GM23338 (cell line): ENCODE data around the gene STAT3. TPM values are rescaled to one million over a fixed set of nuclear protein-coding genes. Genes with fewer than 3 reads are reported as not detected.
A peak's percentile ranks its signal among the peaks of the same experiment; 100 is the strongest.

Source experiments
- ATAC-seq: fragments of 200-7000 bp; cut with Tn5 transposase; 3 replicates; pipeline ENCODE4 v1.9.1; 2020
- DNase-seq: peaks from one replicate; pipeline ENCODE4 v3.0.0-alpha.2; 2015; ENCODE audit warnings: low spot score
- H2AFZ ChIP-seq: fragments of 200-600 bp; sonication (generic); 2 replicates; pipeline ENCODE4 v1.8.0; 2016; ENCODE audit warnings: antibody characterized with exemption, mild to moderate bottlenecking, moderate library complexity
- H3F3A ChIP-seq: fragments of 200-600 bp; sonication (generic); replicated peaks from 2 replicates; pipeline ENCODE4 v1.8.0; 2017; ENCODE audit warnings: antibody characterized with exemption, mixed run types, low read depth
- H3K27ac ChIP-seq: fragments of 200-600 bp; sonication (generic); 2 replicates; pipeline ENCODE4 v1.6.1; 2016; ENCODE audit warnings: low read depth
- H3K27me3 ChIP-seq: fragments of 200-600 bp; sonication (generic); 2 replicates; pipeline ENCODE4 v1.8.0; 2016; ENCODE audit warnings: mild to moderate bottlenecking, mixed run types, moderate library complexity; ENCODE audit not compliant: insufficient read depth
- H3K36me3 ChIP-seq: fragments of 200-600 bp; sonication (generic); 2 replicates; pipeline ENCODE4 v1.8.0; 2016; ENCODE audit warnings: mild to moderate bottlenecking; ENCODE audit not compliant: insufficient read depth
- H3K4me1 ChIP-seq: fragments of 200-600 bp; sonication (generic); 2 replicates; pipeline ENCODE4 v1.8.0; 2016; ENCODE audit warnings: mild to moderate bottlenecking, moderate library complexity; ENCODE audit not compliant: insufficient read depth
- H3K4me2 ChIP-seq: fragments of 200-600 bp; sonication (generic); 2 replicates; pipeline ENCODE4 v1.7.1; 2017; ENCODE audit warnings: mixed run types
- H3K4me3 ChIP-seq: fragments of 200-600 bp; sonication (generic); 2 replicates; pipeline ENCODE4 v1.6.1; 2016; ENCODE audit warnings: mixed run types
- H3K79me2 ChIP-seq: fragments of 200-600 bp; sonication (generic); replicated peaks from 2 replicates; pipeline ENCODE4 v1.8.0; 2017; ENCODE audit warnings: mild to moderate bottlenecking; ENCODE audit not compliant: insufficient read depth
- H3K9me2 ChIP-seq: fragments of 200-600 bp; sonication (generic); 2 replicates; pipeline ENCODE4 v1.8.0; 2017; ENCODE audit not compliant: insufficient read depth
- H4K20me1 ChIP-seq: fragments of 200-600 bp; sonication (generic); replicated peaks from 2 replicates; pipeline ENCODE4 v1.8.0; 2017; ENCODE audit warnings: mild to moderate bottlenecking; ENCODE audit not compliant: insufficient read depth
- H3K27ac Mint-ChIP-seq: 2 replicates; pipeline ENCODE4 v1.8.0; 2020; ENCODE audit warnings: inconsistent platforms, mild to moderate bottlenecking, moderate library complexity, mixed read lengths
- H3K27me3 Mint-ChIP-seq: 3 replicates; pipeline ENCODE4 v1.8.0; 2022; ENCODE audit warnings: low read depth, mild to moderate bottlenecking, moderate library complexity, mixed read lengths, inconsistent platforms; ENCODE audit not compliant: insufficient read depth, poor library complexity
- H3K36me3 Mint-ChIP-seq: 3 replicates; pipeline ENCODE4 v1.8.0; 2021; ENCODE audit warnings: low read depth, mild to moderate bottlenecking, inconsistent platforms, moderate library complexity, mixed read lengths
- H3K4me1 Mint-ChIP-seq: 3 replicates; pipeline ENCODE4 v1.8.0; 2020; ENCODE audit warnings: mild to moderate bottlenecking, inconsistent platforms, mixed read lengths
- H3K4me3 Mint-ChIP-seq: 3 replicates; pipeline ENCODE4 v1.8.0; 2021; ENCODE audit warnings: moderate library complexity, mild to moderate bottlenecking, inconsistent platforms, mixed read lengths
- H3K9me3 Mint-ChIP-seq: 3 replicates; pipeline ENCODE4 v1.8.0; 2020; ENCODE audit warnings: moderate library complexity, mild to moderate bottlenecking, inconsistent platforms, mixed read lengths
- EZH2 ChIP-seq: fragments of 200-600 bp; sonication (generic); IDR thresholded peaks from one replicate; pipeline ENCODE4 v1.8.0; 2017; ENCODE audit warnings: antibody characterized with exemption, mild to moderate bottlenecking, low read depth; ENCODE audit not compliant: unreplicated experiment
- EZH2phosphoT487 ChIP-seq: fragments of 200-600 bp; sonication (generic); IDR thresholded peaks from one replicate; pipeline ENCODE4 v1.8.1; 2018; ENCODE audit warnings: antibody characterized with exemption; ENCODE audit not compliant: unreplicated experiment
- POLR2AphosphoS5 ChIP-seq: IDR thresholded peaks from 2 replicates; pipeline ENCODE4 v1.6.1; 2016; ENCODE audit warnings: antibody characterized with exemption, low read depth
- ZNF114 ChIP-seq: fragments of 250-450 bp; sonication (Bioruptor Pico); IDR thresholded peaks from 2 replicates; pipeline ENCODE4 v1.5.0; 2020; ENCODE audit warnings: mild to moderate bottlenecking, moderate library complexity
- ZNF331 ChIP-seq: fragments of 250-450 bp; sonication (Bioruptor Pico); IDR thresholded peaks from 2 replicates; pipeline ENCODE4 v1.5.0; 2020; ENCODE audit warnings: low read depth, mild to moderate bottlenecking, moderate library complexity
- polyA plus RNA-seq: library from polyadenylated mRNA; unstranded; fragments of >200 nt; fragmentation: Nextera tagmentation; extraction: Ambion mirVana; gene quantifications from 2 replicates; pipeline ENCODE4 v1.2.1, GENCODE V29; 2016
- total RNA-seq: library from RNA; depleted of rRNA; stranded (reverse); fragments of >200 nt; shearing (Covaris generic); gene quantifications from 2 replicates; pipeline ENCODE4 v1.2.3, GENCODE V29; 2014
- TF ChIP-seq, protein P1 (sequence below): IDR thresholded peaks from 2 replicates; pipeline ENCODE4 v1.6.1; 2016; ENCODE audit warnings: antibody characterized with exemption
- TF ChIP-seq, protein P2 (sequence below), 2 experiments: fragments of 200-600 bp in 1 of 2; sonication (generic) in 1 of 2; conservative IDR thresholded peaks; 2 replicates each; pipeline versions ENCODE4 v1.5.1 to v1.6.1; 2016 to 2017; ENCODE audit warnings: antibody characterized with exemption in 2 of 2, low read depth in 2 of 2, mild to moderate bottlenecking in 2 of 2, moderate library complexity in 1 of 2

The STAT3 gene
- total and polyA plus RNA-seq, 2 experiments from 2014 or later = 49.5 to 78.0 TPM

DNA sequence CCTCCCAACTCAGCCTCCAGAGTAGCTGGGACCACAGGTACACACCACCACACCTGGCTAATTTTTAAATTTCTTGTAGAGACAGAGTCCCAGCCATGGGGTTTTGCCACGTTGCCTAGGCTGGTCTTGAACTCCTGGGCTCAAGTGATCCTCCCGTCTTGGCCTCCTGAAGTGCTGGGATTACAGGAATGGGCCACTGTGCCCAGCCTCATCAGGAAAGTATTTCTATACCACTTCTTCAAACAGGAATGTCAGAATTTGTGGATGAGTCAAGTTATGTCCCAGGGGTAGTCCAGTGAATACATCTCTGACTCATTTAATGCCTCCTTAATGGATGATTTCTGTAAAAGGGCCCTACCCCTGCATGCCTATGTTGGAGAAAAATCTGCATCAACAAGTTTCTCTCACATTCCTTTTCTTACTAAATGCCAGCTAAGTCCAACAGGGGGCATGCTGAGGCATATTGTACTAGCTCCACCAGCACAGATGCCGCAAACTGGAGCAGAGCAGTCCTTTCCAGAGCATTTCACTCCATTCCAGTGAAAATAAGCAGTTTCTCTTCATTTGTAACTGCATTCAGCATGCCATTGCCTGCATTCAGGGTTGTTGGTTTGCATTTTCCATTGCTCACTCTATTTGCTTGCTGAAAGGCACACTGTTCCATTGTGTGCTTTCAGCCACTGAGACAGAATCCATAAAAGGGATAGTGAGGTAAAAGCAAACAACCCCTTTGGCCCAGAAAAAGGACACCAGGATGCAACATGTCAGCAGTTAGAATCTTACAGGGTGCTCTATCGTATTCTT is 40.1 kb upstream of the STAT3 start:
- Mint-ChIP-seq H3K27me3 (peaks cover 12% of the 10 kb centered on the region), H3K36me3 (no peaks in the 10 kb centered on the region; the same call in 2 of the 3 replicates), H3K9me3 (no peaks in the 10 kb centered on the region), H3K4me1 (peaks cover 21% of the 10 kb centered on the region), H3K27ac (no peak overlapping the region), H3K4me3 (no peak overlapping the region)
- no peaks in the 10 kb centered on the region for H4K20me1 ChIP-seq
- no peak overlapping the region for H3K4me2 ChIP-seq
- H3K4me3 ChIP-seq = no peak overlapping the region
- no peaks in the 10 kb centered on the region for H3K9me2 ChIP-seq
- peaks cover 16% of the 10 kb centered on the region; the same call in 1 of the 2 replicates for H3F3A ChIP-seq
- ATAC-seq = peak; percentile 73
- no peaks in the 10 kb centered on the region for H3K79me2 ChIP-seq
- peak overlapping the region; percentile 67 for H3K27ac ChIP-seq
- H2AFZ ChIP-seq = peak overlapping the region; percentile 72; the same call in 1 of the 2 replicates
- H3K36me3 ChIP-seq = no peaks in the 10 kb centered on the region
- H3K27me3 ChIP-seq = 0 out of 2 replicates have a peak, but pooled peaks cover 5% of the 10 kb centered on the region
- peaks cover 23% of the 10 kb centered on the region for H3K4me1 ChIP-seq
- TF ChIP-seq ZNF331 (no peak), POLR2AphosphoS5 (no peak)
- TF ChIP-seq, protein P1, sequence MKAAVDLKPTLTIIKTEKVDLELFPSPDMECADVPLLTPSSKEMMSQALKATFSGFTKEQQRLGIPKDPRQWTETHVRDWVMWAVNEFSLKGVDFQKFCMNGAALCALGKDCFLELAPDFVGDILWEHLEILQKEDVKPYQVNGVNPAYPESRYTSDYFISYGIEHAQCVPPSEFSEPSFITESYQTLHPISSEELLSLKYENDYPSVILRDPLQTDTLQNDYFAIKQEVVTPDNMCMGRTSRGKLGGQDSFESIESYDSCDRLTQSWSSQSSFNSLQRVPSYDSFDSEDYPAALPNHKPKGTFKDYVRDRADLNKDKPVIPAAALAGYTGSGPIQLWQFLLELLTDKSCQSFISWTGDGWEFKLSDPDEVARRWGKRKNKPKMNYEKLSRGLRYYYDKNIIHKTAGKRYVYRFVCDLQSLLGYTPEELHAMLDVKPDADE = no peak
- TF ChIP-seq, protein P2, sequence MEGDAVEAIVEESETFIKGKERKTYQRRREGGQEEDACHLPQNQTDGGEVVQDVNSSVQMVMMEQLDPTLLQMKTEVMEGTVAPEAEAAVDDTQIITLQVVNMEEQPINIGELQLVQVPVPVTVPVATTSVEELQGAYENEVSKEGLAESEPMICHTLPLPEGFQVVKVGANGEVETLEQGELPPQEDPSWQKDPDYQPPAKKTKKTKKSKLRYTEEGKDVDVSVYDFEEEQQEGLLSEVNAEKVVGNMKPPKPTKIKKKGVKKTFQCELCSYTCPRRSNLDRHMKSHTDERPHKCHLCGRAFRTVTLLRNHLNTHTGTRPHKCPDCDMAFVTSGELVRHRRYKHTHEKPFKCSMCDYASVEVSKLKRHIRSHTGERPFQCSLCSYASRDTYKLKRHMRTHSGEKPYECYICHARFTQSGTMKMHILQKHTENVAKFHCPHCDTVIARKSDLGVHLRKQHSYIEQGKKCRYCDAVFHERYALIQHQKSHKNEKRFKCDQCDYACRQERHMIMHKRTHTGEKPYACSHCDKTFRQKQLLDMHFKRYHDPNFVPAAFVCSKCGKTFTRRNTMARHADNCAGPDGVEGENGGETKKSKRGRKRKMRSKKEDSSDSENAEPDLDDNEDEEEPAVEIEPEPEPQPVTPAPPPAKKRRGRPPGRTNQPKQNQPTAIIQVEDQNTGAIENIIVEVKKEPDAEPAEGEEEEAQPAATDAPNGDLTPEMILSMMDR (conservative IDR thresholded peaks at IDR 0.05; ENCODE audit: low read depth in 2 of 2) = peak; percentile 65 to 72
- DNase-seq = peak; percentile 94

DNA sequence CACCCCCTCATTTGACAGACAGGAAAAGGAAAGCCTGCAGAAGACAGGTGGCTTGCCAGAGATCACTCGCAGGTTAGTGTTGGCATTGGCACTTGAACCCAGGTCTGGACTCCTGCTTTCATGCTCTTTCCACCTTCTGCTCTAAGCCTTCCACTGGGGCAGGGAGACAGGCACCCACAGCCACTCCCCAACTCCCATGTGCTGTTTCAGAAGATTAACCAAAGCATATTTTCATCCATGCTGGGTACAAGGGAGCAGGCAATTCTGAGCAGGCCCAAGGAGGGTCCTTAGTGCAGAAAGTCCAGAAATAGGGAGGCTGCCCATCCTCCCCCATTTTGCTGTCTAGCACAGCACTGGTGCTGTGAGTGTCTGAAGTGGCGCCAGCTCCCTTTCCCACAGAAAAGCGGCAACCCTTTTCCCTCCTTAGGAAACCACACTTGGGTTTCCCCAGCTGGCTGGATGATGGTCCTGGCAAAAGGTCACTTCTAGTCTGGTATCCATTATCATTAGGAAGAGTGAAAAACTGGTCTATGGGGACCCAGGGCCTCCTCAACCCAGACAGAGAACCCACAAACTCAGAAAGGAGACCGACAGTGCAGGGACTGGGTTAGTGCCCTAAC is 36.9 kb upstream of the STAT3 start:
- Mint-ChIP-seq H3K36me3 (peaks cover 3% of the 10 kb centered on the region; the same call in 2 of the 3 replicates), H3K4me3 (no peak overlapping the region), H3K4me1 (peaks cover 33% of the 10 kb centered on the region), H3K27me3 (peaks cover 35% of the 10 kb centered on the region), H3K9me3 (no peaks in the 10 kb centered on the region; the same call in 2 of the 3 replicates), H3K27ac (no peak overlapping the region)
- no peak overlapping the region for H3K4me2 ChIP-seq
- 0 out of 2 replicates have a peak overlapping the region, but pooled peaks have one; percentile 19 for H3K27ac ChIP-seq
- peak overlapping the region; percentile 47; the same call in 1 of the 2 replicates for H2AFZ ChIP-seq
- H3K79me2 ChIP-seq = no peaks in the 10 kb centered on the region; the same call in 1 of the 2 replicates
- peaks cover 31% of the 10 kb centered on the region for H3K4me1 ChIP-seq
- peaks cover 7% of the 10 kb centered on the region for H4K20me1 ChIP-seq
- H3K4me3 ChIP-seq = no peak overlapping the region
- ATAC-seq (no peak), DNase-seq (no peak)
- peaks cover 34% of the 10 kb centered on the region for H3K27me3 ChIP-seq
- no peaks in the 10 kb centered on the region for H3K9me2 ChIP-seq
- no peaks in the 10 kb centered on the region for H3K36me3 ChIP-seq
- peaks cover 12% of the 10 kb centered on the region; the same call in 1 of the 2 replicates for H3F3A ChIP-seq
- TF ChIP-seq POLR2AphosphoS5 = no peak
- TF ChIP-seq, protein P2 (conservative IDR thresholded peaks at IDR 0.05; ENCODE audit: low read depth in 2 of 2) = no peak
- no peak for TF ChIP-seq ZNF114 (CRISPR knock-in tag)
- no peak for TF ChIP-seq EZH2phosphoT487
- TF ChIP-seq EZH2 = no peak
- TF ChIP-seq ZNF331 = no peak
